ENCODE results near the gene IRX6. TPM values are rescaled to one million over a fixed set of nuclear protein-coding genes. Genes with fewer than 3 reads are reported as not detected.
A peak's percentile ranks its signal among the peaks of the same experiment; 100 is the strongest.

IRX6 gene
- total RNA-seq, 1 donor = 1.4 TPM

- DNase-seq (ENCODE audit: insufficient read length, low spot score, missing footprints) = no peak
- Histone ChIP-seq H3K36me3 (ENCODE audit: insufficient read depth, low read length) (no peaks in the 10 kb centered on the region), H4K20me1 (ENCODE audit: insufficient read depth, low read length) (no peaks in the 10 kb centered on the region), H3K27me3 (ENCODE audit: insufficient read depth, low read length) (peaks cover 28% of the 10 kb centered on the region), H3K4me3 (ENCODE audit: insufficient read depth, low read length) (no peak overlapping the region), H2AFZ (ENCODE audit: low read length) (no peak overlapping the region), H3K27ac (ENCODE audit: low read depth, low read length) (no peak overlapping the region), H3K9me3 (ENCODE audit: low read depth, low read length) (no peaks in the 10 kb centered on the region), H3K4me2 (ENCODE audit: insufficient read depth, low read length) (no peak overlapping the region), H3K79me2 (ENCODE audit: insufficient read depth, low read length) (no peaks in the 10 kb centered on the region), H3K4me1 (ENCODE audit: insufficient read depth, low read length) (peaks cover 12% of the 10 kb centered on the region)
- TF ChIP-seq CTCF (IDR thresholded peaks at IDR 0.05; ENCODE audit: extremely low read depth, low read depth, low read length) = no peak
These were observed 45.1 kb downstream of the IRX6 start for GRCh38 chr16:55369151-55369550.

- no peaks in the 10 kb centered on the region for H3K9me3 ChIP-seq (ENCODE audit: low read depth, low read length)
- H3K27me3 ChIP-seq (ENCODE audit: insufficient read depth, low read length) = peaks cover 26% of the 10 kb centered on the region
- peak; percentile 69 for TF ChIP-seq CTCF (IDR thresholded peaks at IDR 0.05; ENCODE audit: extremely low read depth, low read depth, low read length)
- H3K27ac ChIP-seq (ENCODE audit: low read depth, low read length) = no peak overlapping the region
- H3K36me3 ChIP-seq (ENCODE audit: insufficient read depth, low read length) = no peaks in the 10 kb centered on the region
- H3K4me2 ChIP-seq (ENCODE audit: insufficient read depth, low read length) = peak overlapping the region; percentile 19
- DNase-seq (ENCODE audit: insufficient read length, low spot score, missing footprints) = peak; percentile 88
- H3K4me3 ChIP-seq (ENCODE audit: insufficient read depth, low read length) = peak overlapping the region; percentile 12
- peaks cover 12% of the 10 kb centered on the region for H3K4me1 ChIP-seq (ENCODE audit: insufficient read depth, low read length)
- no peaks in the 10 kb centered on the region for H3K79me2 ChIP-seq (ENCODE audit: insufficient read depth, low read length)
- H4K20me1 ChIP-seq (ENCODE audit: insufficient read depth, low read length) = no peaks in the 10 kb centered on the region
- H2AFZ ChIP-seq (ENCODE audit: low read length) = peak overlapping the region; percentile 5
These were observed 46.9 kb downstream of the IRX6 start for GRCh38 chr16:55370762-55371482.

GRCh38 chr16:55372792-55373488 is 48.9 kb downstream of the IRX6 start:
- H3K79me2 ChIP-seq (ENCODE audit: insufficient read depth, low read length) = no peaks in the 10 kb centered on the region
- H4K20me1 ChIP-seq (ENCODE audit: insufficient read depth, low read length) = no peaks in the 10 kb centered on the region
- no peak overlapping the region for H3K27ac ChIP-seq (ENCODE audit: low read depth, low read length)
- TF ChIP-seq CTCF (IDR thresholded peaks at IDR 0.05; ENCODE audit: extremely low read depth, low read depth, low read length) = no peak
- H3K4me2 ChIP-seq (ENCODE audit: insufficient read depth, low read length) = no peak overlapping the region
- DNase-seq (ENCODE audit: insufficient read length, low spot score, missing footprints) = no peak
- no peak overlapping the region for H2AFZ ChIP-seq (ENCODE audit: low read length)
- H3K4me3 ChIP-seq (ENCODE audit: insufficient read depth, low read length) = no peak overlapping the region
- peaks cover 4% of the 10 kb centered on the region for H3K4me1 ChIP-seq (ENCODE audit: insufficient read depth, low read length)
- H3K36me3 ChIP-seq (ENCODE audit: insufficient read depth, low read length) = no peaks in the 10 kb centered on the region
- peaks cover 26% of the 10 kb centered on the region for H3K27me3 ChIP-seq (ENCODE audit: insufficient read depth, low read length)
- no peaks in the 10 kb centered on the region for H3K9me3 ChIP-seq (ENCODE audit: low read depth, low read length)

GRCh38 chr16:55373489-55373832 is 49.5 kb downstream of the IRX6 start:
- Histone ChIP-seq H3K4me1 (ENCODE audit: insufficient read depth, low read length) (no peaks in the 10 kb centered on the region), H3K27me3 (ENCODE audit: insufficient read depth, low read length) (peaks cover 25% of the 10 kb centered on the region), H3K4me2 (ENCODE audit: insufficient read depth, low read length) (no peak overlapping the region), H3K36me3 (ENCODE audit: insufficient read depth, low read length) (no peaks in the 10 kb centered on the region), H3K79me2 (ENCODE audit: insufficient read depth, low read length) (no peaks in the 10 kb centered on the region), H2AFZ (ENCODE audit: low read length) (no peak overlapping the region), H3K4me3 (ENCODE audit: insufficient read depth, low read length) (no peak overlapping the region), H3K27ac (ENCODE audit: low read depth, low read length) (no peak overlapping the region), H3K9me3 (ENCODE audit: low read depth, low read length) (no peaks in the 10 kb centered on the region), H4K20me1 (ENCODE audit: insufficient read depth, low read length) (no peaks in the 10 kb centered on the region)
- TF ChIP-seq CTCF (IDR thresholded peaks at IDR 0.05; ENCODE audit: extremely low read depth, low read depth, low read length) = no peak
- no peak for DNase-seq (ENCODE audit: insufficient read length, low spot score, missing footprints)
